Neural crest cell (in vitro differentiated cells): ENCODE measurements around the gene GPHN. TPM values are rescaled to one million over a fixed set of nuclear protein-coding genes. Genes with fewer than 3 reads are reported as not detected.

Source experiments
- DNase-seq: peaks from one replicate; pipeline ENCODE4 v3.0.0; 2021; ENCODE audit warnings: low read depth, mixed read lengths, low spot score
- H3K27ac Mint-ChIP-seq: one replicate; pipeline ENCODE4 v1.8.0; 2021; ENCODE audit warnings: mild to moderate bottlenecking, mixed read lengths; ENCODE audit not compliant: unreplicated experiment
- H3K27me3 Mint-ChIP-seq: 2 replicates; pipeline ENCODE4 v1.8.0; 2021; ENCODE audit warnings: low read depth, mild to moderate bottlenecking, mixed read lengths
- H3K36me3 Mint-ChIP-seq: 2 replicates; pipeline ENCODE4 v1.8.0; 2021; ENCODE audit warnings: low read depth, mild to moderate bottlenecking, mixed read lengths
- H3K4me1 Mint-ChIP-seq: 2 replicates; pipeline ENCODE4 v1.8.0; 2021; ENCODE audit warnings: mixed read lengths
- H3K4me3 Mint-ChIP-seq: one replicate; pipeline ENCODE4 v1.8.0; 2021; ENCODE audit warnings: mild to moderate bottlenecking, mixed read lengths
- H3K9me3 Mint-ChIP-seq: 2 replicates; pipeline ENCODE4 v1.8.0; 2021; ENCODE audit warnings: mixed read lengths
- CTCF ChIP-seq: fragments of 200-600 bp; sonication (generic); conservative IDR thresholded peaks from 2 replicates; pipeline ENCODE4 v1.5.0; 2021; ENCODE audit warnings: antibody characterized with exemption, mild to moderate bottlenecking
- total RNA-seq: library from RNA; stranded (reverse); gene quantifications from 2 replicates; pipeline ENCODE4 v1.2.1, GENCODE V29; 2021

GPHN gene
- total RNA-seq, 1 donor from 2014 or later: 43.5 TPM

- TF ChIP-seq CTCF: no peak
- H3K27ac Mint-ChIP-seq: no peak overlapping the region
- H3K4me3 Mint-ChIP-seq: peak overlapping the region; percentile 27
- H3K9me3 Mint-ChIP-seq: no peaks in the 10 kb centered on the region
- peaks cover 7% of the 10 kb centered on the region for H3K4me1 Mint-ChIP-seq
- DNase-seq: no peak
- H3K36me3 Mint-ChIP-seq: no peaks in the 10 kb centered on the region
- H3K27me3 Mint-ChIP-seq: peaks cover 3% of the 10 kb centered on the region
Measured at GRCh38 chr14:66503532-66503931, 4.4 kb upstream of the GPHN start.

DNA sequence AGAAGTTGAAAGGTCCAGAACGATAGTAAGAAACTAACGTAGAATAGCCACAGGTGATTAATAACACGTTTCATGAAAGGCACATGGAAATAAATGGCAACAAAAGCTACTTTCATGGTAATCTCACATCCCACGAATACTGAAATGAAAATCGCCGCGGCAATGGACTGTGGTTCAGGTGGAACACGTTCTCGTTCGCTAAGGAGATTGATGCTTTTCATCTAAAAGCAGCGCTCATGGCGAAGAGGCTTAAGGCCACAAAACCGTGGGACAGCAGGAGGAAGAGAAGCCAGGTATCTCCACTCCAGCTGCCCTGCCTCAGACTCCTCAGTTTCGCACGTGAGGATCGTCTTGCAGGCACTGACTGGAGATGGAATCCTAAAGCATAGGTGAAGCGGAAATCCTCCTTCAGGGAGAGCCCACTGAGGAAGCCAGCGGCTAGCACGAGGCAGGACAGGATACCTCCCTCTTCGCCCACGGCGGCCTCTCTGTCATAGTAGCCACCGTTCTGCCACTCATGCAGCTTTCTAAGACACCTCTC is 696 bp upstream of the GPHN start:
- peaks cover 24% of the 10 kb centered on the region for H3K4me1 Mint-ChIP-seq
- H3K36me3 Mint-ChIP-seq: no peaks in the 10 kb centered on the region
- no peak for TF ChIP-seq CTCF
- H3K27ac Mint-ChIP-seq: peak overlapping the region; percentile 72
- DNase-seq: no peak
- H3K4me3 Mint-ChIP-seq: peak overlapping the region; percentile 98
- no peaks in the 10 kb centered on the region for H3K9me3 Mint-ChIP-seq
- peaks cover 20% of the 10 kb centered on the region for H3K27me3 Mint-ChIP-seq

- Mint-ChIP-seq H3K9me3 (no peaks in the 10 kb centered on the region), H3K27me3 (peaks cover 20% of the 10 kb centered on the region), H3K4me1 (peaks cover 24% of the 10 kb centered on the region), H3K27ac (peak overlapping the region; percentile 97), H3K4me3 (peak overlapping the region; percentile 98), H3K36me3 (no peaks in the 10 kb centered on the region)
- TF ChIP-seq CTCF: no peak
- DNase-seq: no peak
Measured at GRCh38 chr14:66508547-66508845, 549 bp downstream of the GPHN start.

DNA sequence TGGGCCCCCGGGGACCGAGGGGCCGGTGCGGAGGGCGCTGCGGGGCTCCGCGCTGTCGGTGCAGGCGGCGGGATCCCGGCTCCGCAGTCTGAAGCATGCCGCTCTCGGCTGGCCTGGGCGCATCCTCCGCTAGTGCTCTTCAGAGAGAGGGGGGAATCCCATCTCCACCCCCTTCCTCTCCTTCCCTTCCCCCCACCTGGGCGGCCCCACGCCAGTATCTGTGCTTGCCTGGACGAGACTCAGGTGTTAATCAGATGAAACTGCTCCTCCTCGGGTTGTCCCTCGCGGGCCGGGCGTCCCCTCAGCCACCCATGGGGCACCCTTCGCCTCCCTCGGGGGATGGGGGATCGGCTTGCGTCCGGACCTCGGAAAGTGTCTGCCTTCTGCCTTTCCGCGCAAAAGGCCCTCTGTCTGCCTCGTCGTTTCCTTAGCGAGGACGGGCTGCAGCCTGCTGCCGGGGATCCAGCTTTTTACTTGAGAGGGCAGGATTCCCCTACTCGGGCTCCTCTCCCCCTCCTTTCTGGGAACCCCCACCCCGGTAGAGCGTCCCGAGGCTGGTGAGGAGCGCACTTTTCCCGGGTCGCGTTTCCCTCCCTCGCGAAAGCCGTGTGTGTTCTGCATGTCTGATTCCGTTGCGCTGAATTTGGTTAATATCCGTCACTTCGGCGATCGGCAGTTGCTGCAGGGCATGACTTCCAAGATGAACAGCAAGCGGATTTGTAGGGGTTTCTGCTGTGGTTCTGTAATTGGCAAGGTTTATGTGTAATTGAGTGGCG is 1.1 kb downstream of the GPHN start:
- H3K4me1 Mint-ChIP-seq: peaks cover 24% of the 10 kb centered on the region
- H3K36me3 Mint-ChIP-seq: no peaks in the 10 kb centered on the region
- H3K27ac Mint-ChIP-seq: no peak overlapping the region
- TF ChIP-seq CTCF: no peak
- no peaks in the 10 kb centered on the region for H3K9me3 Mint-ChIP-seq
- peaks cover 20% of the 10 kb centered on the region for H3K27me3 Mint-ChIP-seq
- H3K4me3 Mint-ChIP-seq: peak overlapping the region; percentile 88
- DNase-seq: peak; percentile 34

DNA sequence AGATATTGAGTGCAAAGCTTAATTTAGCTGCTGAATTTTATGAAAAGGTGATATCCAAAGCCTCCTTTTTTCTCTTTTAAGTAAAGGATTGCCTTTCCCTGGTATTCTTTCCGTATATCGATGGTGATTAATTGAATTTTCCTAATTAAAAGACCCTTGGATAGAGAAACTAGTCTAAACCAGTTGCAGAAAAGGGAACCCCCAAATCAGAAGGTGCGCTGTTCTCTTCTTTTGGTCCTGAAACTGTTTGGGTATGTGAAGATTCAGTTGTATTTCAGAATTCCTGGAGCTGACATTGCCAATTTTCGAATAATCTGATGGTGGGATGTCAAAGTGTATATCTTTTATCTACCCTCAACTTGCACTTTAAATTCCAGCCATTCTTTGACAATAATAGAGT is 1.9 kb downstream of the GPHN start:
- DNase-seq: no peak
- Mint-ChIP-seq H3K9me3 (no peaks in the 10 kb centered on the region), H3K4me1 (peaks cover 24% of the 10 kb centered on the region), H3K27ac (no peak overlapping the region), H3K4me3 (peak overlapping the region; percentile 88), H3K36me3 (no peaks in the 10 kb centered on the region), H3K27me3 (peaks cover 20% of the 10 kb centered on the region)
- TF ChIP-seq CTCF: no peak
